K562 (cell line): ENCODE data around the gene KCNQ2. TPM values are rescaled to one million over a fixed set of nuclear protein-coding genes. Genes with fewer than 3 reads are reported as not detected.

Experiments used
- ATAC-seq: fragments of 200-7000 bp; cut with Tn5 transposase; 3 replicates; pipeline ENCODE4 v1.9.1; 2020; ENCODE audit warnings: moderate library complexity
- BruUV-seq: library from RNA; stranded (reverse); fragments of 400-500 nt; replicated peaks from 2 replicates; lab custom pipeline; 2021; lab: Mats Ljungman, UMichigan
- CTCF ChIA-PET: fragments of 300-600 bp; formaldehyde crosslinking; extraction: SDS; loops from one replicate; lab custom pipeline; 2021; ENCODE audit warnings: low intra/inter-chr PET ratio; lab: Yijun Ruan, JAX
- POLR2A ChIA-PET: fragments of 300-600, 350-650 bp; sonication (Branson Sonifier 250); formaldehyde crosslinking; extraction: SDS; loops from one replicate; lab custom pipeline; 2021; ENCODE audit warnings: antibody characterized with exemption, inconsistent platforms; lab: Yijun Ruan, JAX
- DNase-seq, 4 experiments: peaks; one replicate each; pipeline versions ENCODE4 v3.0.0 to v3.0.0-alpha.2; 2011 to 2018; ENCODE audit warnings: low spot score in 3 of 4, mixed read lengths in 3 of 4; ENCODE audit errors: extremely low read depth in 1 of 4
- FAIRE-seq: peaks from 2 replicates; lab custom pipeline; 2011; peaks lifted over from hg19 to GRCh38; lab: Jason Lieb, UNC
- H2AFZ ChIP-seq: 2 replicates; pipeline ENCODE4 v1.6.0; 2011; ENCODE audit warnings: low read depth, low read length, control low read depth, inconsistent platforms
- H3K27ac ChIP-seq: fragments of 200-600 bp; 3 replicates; pipeline ENCODE4 v1.8.0; 2011; ENCODE audit warnings: low read depth, mild to moderate bottlenecking, control low read depth, inconsistent platforms, low read length, moderate library complexity, mixed read lengths; ENCODE audit errors: extremely low read depth
- H3K27me3 ChIP-seq, 2 experiments: fragments of 300-600 bp in 1 of 2; 2 replicates in 1 of 2; 3 replicates in 1 of 2; pipeline versions ENCODE4 v1.6.0 to v1.8.0; 2011; ENCODE audit warnings: inconsistent platforms in 2 of 2, low read length in 2 of 2, mild to moderate bottlenecking in 1 of 2, mixed read lengths in 1 of 2, moderate library complexity in 1 of 2; ENCODE audit not compliant: control insufficient read depth in 2 of 2, insufficient read depth in 2 of 2
- H3K36me3 ChIP-seq: fragments of 300-600 bp; 3 replicates; pipeline ENCODE4 v1.8.0; 2011; ENCODE audit warnings: mild to moderate bottlenecking, low read length, inconsistent platforms; ENCODE audit not compliant: control insufficient read depth, insufficient read depth
- H3K4me1 ChIP-seq, 2 experiments: fragments of 200-600 bp in 1 of 2; replicated peaks in 1 of 2; 2 replicates in 1 of 2; 3 replicates in 1 of 2; pipeline versions ENCODE4 v1.5.1 to v1.8.0; 2011; ENCODE audit warnings: inconsistent platforms in 2 of 2, low read length in 2 of 2, mild to moderate bottlenecking in 1 of 2, mixed read lengths in 1 of 2, moderate library complexity in 1 of 2; ENCODE audit not compliant: control insufficient read depth in 2 of 2, insufficient read depth in 2 of 2
- H3K4me2 ChIP-seq: 2 replicates; pipeline ENCODE4 v1.6.1; 2011; ENCODE audit warnings: low read length, control low read depth, inconsistent platforms, mixed read lengths; ENCODE audit not compliant: insufficient read depth
- H3K4me3 ChIP-seq: fragments of 200-600 bp; sonication (generic), shearing (Covaris generic); 2 replicates; pipeline ENCODE4 v1.5.1; 2016; ENCODE audit warnings: control low read depth, inconsistent platforms
- H3K79me2 ChIP-seq: fragments of 200-600 bp; 3 replicates; pipeline ENCODE4 v1.8.0; 2011; ENCODE audit warnings: low read length, inconsistent platforms; ENCODE audit not compliant: control insufficient read depth, insufficient read depth
- H3K9ac ChIP-seq, 2 experiments: 2 replicates each; pipeline versions ENCODE4 v1.6.0 to v1.6.1; 2011; ENCODE audit warnings: low read depth in 2 of 2, low read length in 2 of 2, control low read depth in 1 of 2, inconsistent platforms in 1 of 2, mild to moderate bottlenecking in 1 of 2, mixed read lengths in 1 of 2; ENCODE audit not compliant: insufficient read depth in 1 of 2
- H3K9me1 ChIP-seq: one replicate; pipeline ENCODE4 v1.6.0; 2011; ENCODE audit warnings: inconsistent platforms, mild to moderate bottlenecking, low read length, moderate library complexity; ENCODE audit not compliant: control insufficient read depth, insufficient read depth
- H3K9me3 ChIP-seq: replicated peaks from 2 replicates; pipeline ENCODE4 v1.5.1; 2011; ENCODE audit warnings: low read depth, low read length, inconsistent platforms; ENCODE audit not compliant: control insufficient read depth, insufficient read depth
- H4K20me1 ChIP-seq: replicated peaks from 2 replicates; pipeline ENCODE4 v1.6.1; 2011; ENCODE audit warnings: low read length, inconsistent platforms, mixed read lengths; ENCODE audit not compliant: control insufficient read depth, insufficient read depth
- ELK1 ChIP-seq: sonication (generic); formaldehyde crosslinking; IDR thresholded peaks from 2 replicates; pipeline ENCODE4 v1.8.1; 2022; ENCODE audit warnings: missing genetic modification reagents
- ETV1 ChIP-seq: fragments of 450-650 bp; conservative IDR thresholded peaks from 2 replicates; pipeline ENCODE4 v1.6.1; 2016; ENCODE audit warnings: missing genetic modification characterization, control low read depth, low read depth, missing compliant biosample characterization
- FOXK2 ChIP-seq, 2 experiments: fragments of 450-650 bp; IDR thresholded peaks in 1 of 2; conservative IDR thresholded peaks in 1 of 2; 2 replicates each; pipeline ENCODE4 v1.6.1; 2016; ENCODE audit warnings: low read depth in 2 of 2, mild to moderate bottlenecking in 1 of 2
- KLF16 ChIP-seq: IDR thresholded peaks from 2 replicates; pipeline ENCODE4 v1.6.1; 2016; ENCODE audit warnings: antibody characterized with exemption
- NFXL1 ChIP-seq: fragments of 450-650 bp; formaldehyde crosslinking; IDR thresholded peaks from 2 replicates; pipeline ENCODE4 v1.4.0; 2021; ENCODE audit warnings: mild to moderate bottlenecking
- NR3C1 ChIP-seq: sonication (generic); formaldehyde crosslinking; IDR thresholded peaks from 2 replicates; pipeline ENCODE4 v1.8.1; 2022; ENCODE audit warnings: missing genetic modification reagents
- ZBTB33 ChIP-seq: sonication (generic); formaldehyde crosslinking; IDR thresholded peaks from 2 replicates; pipeline ENCODE4 v1.8.1; 2023; ENCODE audit warnings: mild to moderate bottlenecking, missing genetic modification reagents
- WGBS: fragments of 100-300 bp; shearing (Covaris generic); methylation state at CpG from one replicate; pipeline ENCODE4 v1.1.6; 2016; ENCODE audit warnings: low coverage, mixed read lengths; ENCODE audit not compliant: insufficient coverage; ENCODE audit errors: missing lambda C conversion rate; 5-methylcytosine and 5-hydroxymethylcytosine counted together
- in situ Hi-C: fragments of 300-500 bp; cut with MboI; formaldehyde crosslinking; loops from 4 replicates; pipeline ENCODE4 v1.15.0; 2018; ENCODE audit warnings: inconsistent platforms, mixed read lengths
- intact Hi-C: fragments of 100-400 bp; cut with micrococcal nuclease; formaldehyde crosslinking; loops from 2 replicates; pipeline ENCODE4 v1.14.2; 2022
- polyA plus RNA-seq, 8 experiments: library from polyadenylated mRNA; depleted of rRNA in 4 of 8; stranded (reverse) in 5 of 8; unstranded in 3 of 8; fragments of >200 nt; fragmentation: Nextera tagmentation in 2 of 8; fragmentation: Illumina TruSeq in 1 of 8; extraction: Ambion mirVana in 2 of 8; extraction: Trizol in 1 of 8; gene quantifications; 2 replicates each; pipeline versions ENCODE4 v1.2.1 to v1.2.3, GENCODE V29; 2011 to 2014; ENCODE audit warnings: inconsistent platforms in 1 of 8, missing spikeins in 1 of 8
- total RNA-seq, 7 experiments: library from RNA; depleted of rRNA in 6 of 7; stranded (reverse); fragments of >200 nt in 6 of 7; fragmentation: Illumina TruSeq in 2 of 7; extraction: Trizol in 2 of 7; gene quantifications; 2 replicates each; pipeline versions ENCODE4 v1.2.1 to v1.2.3, GENCODE V29; 2011 to 2021; ENCODE audit warnings: low replicate concordance in 1 of 7
- TF ChIP-seq, protein P1 (sequence below): IDR thresholded peaks from 2 replicates; pipeline ENCODE4 v1.6.1; 2011; ENCODE audit warnings: borderline replicate concordance, low read depth, mild to moderate bottlenecking, moderate library complexity, low read length; ENCODE audit not compliant: insufficient read depth, poor library complexity, severe bottlenecking

Gene KCNQ2
- total and polyA plus RNA-seq, 9 of the 15 experiments (the other 6 are each of a cell fraction or from before 2014, with no cell fraction given): 0.13 to 0.16 TPM; not detected in 7

- in situ Hi-C loops: no loop called here
- Histone ChIP-seq H3K4me2 (no peak overlapping the region), H4K20me1 (peaks cover 25% of the 10 kb centered on the region), H3K9me3 (no peaks in the 10 kb centered on the region), H3K27ac (no peak overlapping the region), H3K4me3 (no peak overlapping the region), H3K79me2 (no peaks in the 10 kb centered on the region), H3K27me3 (peaks cover 33 to 78% of the 10 kb centered on the region in 2 experiments; a peak in 4 of 5 replicates), H2AFZ (no peak overlapping the region), H3K36me3 (no peaks in the 10 kb centered on the region), H3K4me1 (peaks cover 0 to 64% of the 10 kb centered on the region in 2 experiments; a peak in 2 of 5 replicates), H3K9me1 (no peaks in the 10 kb centered on the region), H3K9ac (no peak overlapping the region)
- no peak for ATAC-seq
- DNase-seq: no peak
- CTCF ChIA-PET: no interaction called here
- FAIRE-seq: no peak
- POLR2A ChIA-PET: interaction anchor here (0.7 to 1.0 kb wide), 3 partner anchors 14 to 27 kb away, joined by 3 read pairs; no protein-coding TSS in a partner anchor
- TF ChIP-seq, protein P1, sequence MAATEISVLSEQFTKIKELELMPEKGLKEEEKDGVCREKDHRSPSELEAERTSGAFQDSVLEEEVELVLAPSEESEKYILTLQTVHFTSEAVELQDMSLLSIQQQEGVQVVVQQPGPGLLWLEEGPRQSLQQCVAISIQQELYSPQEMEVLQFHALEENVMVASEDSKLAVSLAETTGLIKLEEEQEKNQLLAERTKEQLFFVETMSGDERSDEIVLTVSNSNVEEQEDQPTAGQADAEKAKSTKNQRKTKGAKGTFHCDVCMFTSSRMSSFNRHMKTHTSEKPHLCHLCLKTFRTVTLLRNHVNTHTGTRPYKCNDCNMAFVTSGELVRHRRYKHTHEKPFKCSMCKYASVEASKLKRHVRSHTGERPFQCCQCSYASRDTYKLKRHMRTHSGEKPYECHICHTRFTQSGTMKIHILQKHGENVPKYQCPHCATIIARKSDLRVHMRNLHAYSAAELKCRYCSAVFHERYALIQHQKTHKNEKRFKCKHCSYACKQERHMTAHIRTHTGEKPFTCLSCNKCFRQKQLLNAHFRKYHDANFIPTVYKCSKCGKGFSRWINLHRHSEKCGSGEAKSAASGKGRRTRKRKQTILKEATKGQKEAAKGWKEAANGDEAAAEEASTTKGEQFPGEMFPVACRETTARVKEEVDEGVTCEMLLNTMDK: no peak
- TF ChIP-seq KLF16 (no peak), ETV1 (no peak), ZBTB33 (no peak), NR3C1 (CRISPR knock-in tag) (no peak), FOXK2 (conservative IDR thresholded peaks at IDR 0.05 in 1 of 2, IDR thresholded peaks at IDR 0.05 in 1 of 2; ENCODE audit: low read depth in 2 of 2) (no peak), NFXL1 (CRISPR knock-in tag) (no peak), ELK1 (CRISPR knock-in tag) (no peak)
- intact Hi-C loops: no loop called here
- BruUV-seq: no TSS peak
- 10% methylated on average over 20 of the region's 20 CpGs for WGBS
Measured at GRCh38 chr20:63452341-63452740, 20.1 kb downstream of the KCNQ2 start.
